ENCODE measurements around the gene ORMDL3.
A peak's percentile ranks its signal among the peaks of the same experiment; 100 is the strongest.
"Not testable (repeated sequence)": the region's sequence is repeated elsewhere in the genome, so short reads cannot be mapped to it uniquely, and the experiment has no call there.

Gene ORMDL3

GRCh38 chr17:39923836-39924690 lies 3.3 kb downstream of the ORMDL3 start:
- no peak for DNase-seq

DNA sequence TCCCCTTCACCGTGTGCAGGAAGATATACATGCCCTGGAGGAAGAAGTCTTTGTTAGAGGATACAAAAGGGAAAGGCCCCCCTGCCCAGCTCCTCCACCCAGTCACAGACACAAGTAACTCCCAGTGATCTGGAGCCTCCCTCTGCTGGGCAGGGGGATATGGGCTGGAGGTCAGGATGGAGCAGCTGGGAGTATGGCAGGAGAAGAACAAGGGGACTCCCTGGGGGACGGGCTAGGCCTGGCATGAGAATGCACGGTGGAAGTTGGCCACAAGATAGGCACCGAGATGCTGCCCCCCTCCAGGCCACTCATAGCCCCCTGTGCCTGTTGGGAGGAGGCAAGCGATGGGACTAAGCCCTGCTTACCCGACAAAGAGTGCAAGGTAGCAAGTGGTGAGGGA lies 4.2 kb downstream of the ORMDL3 start:
- DNase-seq, result no peak

DNA sequence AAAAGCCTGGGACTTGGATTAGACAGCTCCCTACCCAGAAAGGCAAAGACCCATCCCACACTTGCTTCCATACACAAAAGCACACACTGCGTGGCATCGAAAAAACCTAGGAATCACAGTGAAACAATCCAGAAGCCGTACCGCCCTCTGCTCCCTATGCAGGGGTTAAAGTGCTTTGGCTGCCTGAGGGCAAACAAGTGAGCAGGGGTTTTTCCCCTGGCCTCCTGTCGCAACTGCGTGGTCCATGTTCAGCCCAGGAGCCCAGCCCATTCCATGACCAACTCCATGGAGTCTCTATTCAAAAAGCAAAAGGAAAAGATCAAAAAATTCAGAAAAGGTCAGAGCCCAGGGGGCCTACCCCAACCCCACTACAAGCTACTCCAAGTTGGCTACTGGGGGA lies 5.4 kb downstream of the ORMDL3 start:
- DNase-seq, result no peak

- DNase-seq, result no peak
Measured at GRCh38 chr17:39921323-39921722, 6.1 kb downstream of the ORMDL3 start.

DNA sequence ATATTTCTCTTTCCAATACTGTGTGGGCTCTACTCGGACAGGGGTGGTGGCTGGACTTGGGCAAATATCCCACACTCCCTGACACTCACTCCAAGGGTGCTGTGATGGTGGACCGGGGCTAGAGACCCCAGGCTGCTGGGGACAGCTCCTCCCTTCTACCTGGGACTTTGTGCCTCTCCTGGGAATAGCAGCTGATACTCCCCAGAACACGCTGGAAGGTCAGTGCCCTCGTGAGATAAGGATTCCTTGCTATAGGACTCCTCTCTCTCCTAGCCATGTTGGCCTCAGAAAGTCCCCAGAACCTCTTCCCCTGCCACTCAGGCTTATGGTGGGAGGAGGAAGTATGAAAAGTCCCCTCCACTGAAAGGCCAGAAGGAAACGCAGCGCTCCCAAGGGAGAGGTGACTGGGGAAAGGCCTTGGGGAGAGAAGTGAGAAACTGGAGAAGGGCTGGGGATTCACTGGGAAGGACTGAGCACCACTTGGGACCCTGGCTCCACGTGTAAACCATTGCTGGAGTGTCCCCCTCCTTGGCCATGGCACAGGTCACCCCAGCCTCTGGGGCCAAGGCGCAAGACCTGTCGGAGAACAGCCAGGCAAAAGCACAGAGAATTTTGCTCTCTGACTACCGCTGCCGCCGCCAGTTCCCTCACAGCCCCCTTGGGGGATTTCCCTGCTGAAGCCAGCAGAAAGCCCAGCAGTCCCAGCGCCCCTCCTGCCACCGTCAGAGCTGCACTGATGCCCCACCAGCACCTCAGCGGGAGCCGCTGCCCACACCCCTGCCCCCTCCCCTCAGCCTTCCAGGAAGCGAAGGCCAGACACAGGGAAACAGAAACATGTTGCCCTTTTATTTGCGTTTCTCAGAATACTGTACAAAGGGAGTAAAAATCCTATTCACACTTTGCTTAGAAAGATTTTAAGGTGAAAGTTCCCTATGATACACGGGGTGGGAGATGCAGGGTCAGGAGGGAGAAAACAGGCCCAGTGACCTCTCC lies 6.9 kb downstream of the ORMDL3 start:
- DNase-seq, result peak; percentile 34

GRCh38 chr17:39919087-39919683 lies 8.2 kb downstream of the ORMDL3 start:
- DNase-seq, result no peak

- DNase-seq, result no peak
Measured at GRCh38 chr17:39916918-39917317, 10.5 kb downstream of the ORMDL3 start.

DNA sequence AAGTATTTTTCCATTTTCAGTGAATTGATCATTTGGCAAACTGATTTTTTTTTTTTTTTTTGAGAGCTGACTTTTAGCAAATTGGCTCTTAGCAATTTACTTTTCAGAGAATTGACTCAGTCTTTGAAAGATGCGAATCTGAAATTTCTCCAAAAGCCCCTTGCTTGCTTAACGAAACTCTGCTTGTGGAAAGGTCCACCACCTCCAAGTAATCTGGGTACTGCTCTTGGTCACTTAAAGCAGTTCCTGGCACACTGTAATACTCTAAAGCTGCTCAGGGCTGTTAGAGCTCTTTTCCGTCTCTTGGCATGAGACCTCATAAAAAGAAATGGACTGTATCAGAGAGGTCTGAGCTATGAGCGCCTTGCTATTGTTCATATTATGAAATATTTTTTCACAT lies 11.8 kb downstream of the ORMDL3 start:
- no peak for DNase-seq

GRCh38 chr17:39913989-39914388 lies 13.4 kb downstream of the ORMDL3 start:
- DNase-seq, result no peak

GRCh38 chr17:39908789-39909352 lies 18.5 kb downstream of the ORMDL3 start:
- no peak for DNase-seq

DNA sequence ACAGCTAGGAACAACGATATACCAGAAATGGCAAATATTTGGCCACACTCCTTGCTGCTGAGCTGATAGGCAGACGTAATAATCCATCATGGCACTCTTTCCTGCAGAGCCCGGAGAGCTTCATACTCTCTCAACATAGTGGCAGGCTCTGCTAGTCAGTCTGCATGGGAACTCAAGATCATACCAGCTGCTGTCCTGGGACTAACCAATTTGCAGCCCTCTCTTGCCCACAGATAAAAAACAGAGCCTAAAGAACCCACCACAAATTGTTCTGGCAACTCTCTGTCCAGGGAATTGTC lies 22.5 kb downstream of the ORMDL3 start:
- DNase-seq, result no peak

DNA sequence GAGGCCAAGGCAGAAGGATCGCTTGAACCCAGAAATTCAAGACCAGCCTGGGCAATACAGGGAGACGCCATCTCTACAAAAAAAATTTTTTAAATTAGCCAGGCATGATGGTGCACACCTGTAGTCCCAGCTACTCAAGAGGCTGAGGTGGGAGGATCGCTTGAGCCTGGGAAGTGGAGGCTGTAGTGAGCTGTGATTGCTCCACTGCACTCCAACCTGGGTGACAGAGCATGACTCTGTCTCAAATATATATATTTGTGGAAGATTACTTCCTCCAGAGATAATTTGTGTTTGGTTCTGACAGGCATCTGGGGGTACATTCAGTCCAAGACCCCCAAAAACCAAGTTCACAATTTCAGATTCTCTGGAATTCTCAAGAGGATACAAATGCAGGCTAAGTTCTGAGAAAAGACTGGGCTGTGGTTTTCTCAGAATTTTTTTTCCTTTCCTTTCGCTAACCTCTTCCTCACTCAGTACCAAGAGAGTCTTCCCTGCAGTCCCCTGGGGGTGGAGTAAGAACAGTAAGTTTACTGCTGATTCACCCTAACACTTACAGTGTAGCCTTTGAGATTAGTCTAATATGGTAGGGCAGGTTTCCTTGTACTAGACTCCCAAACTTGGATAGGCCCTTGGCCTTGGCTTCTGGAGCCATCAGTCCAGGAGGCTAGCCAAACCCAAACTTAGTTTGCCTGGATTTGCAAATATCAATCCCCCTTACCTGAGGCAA lies 24.1 kb downstream of the ORMDL3 start:
- DNase-seq, result no peak

GRCh38 chr17:39902027-39902426 lies 25.4 kb downstream of the ORMDL3 start:
- not testable (repeated sequence) for DNase-seq

GRCh38 chr17:39899215-39899614 lies 28.2 kb downstream of the ORMDL3 start:
- DNase-seq, result no peak

DNA sequence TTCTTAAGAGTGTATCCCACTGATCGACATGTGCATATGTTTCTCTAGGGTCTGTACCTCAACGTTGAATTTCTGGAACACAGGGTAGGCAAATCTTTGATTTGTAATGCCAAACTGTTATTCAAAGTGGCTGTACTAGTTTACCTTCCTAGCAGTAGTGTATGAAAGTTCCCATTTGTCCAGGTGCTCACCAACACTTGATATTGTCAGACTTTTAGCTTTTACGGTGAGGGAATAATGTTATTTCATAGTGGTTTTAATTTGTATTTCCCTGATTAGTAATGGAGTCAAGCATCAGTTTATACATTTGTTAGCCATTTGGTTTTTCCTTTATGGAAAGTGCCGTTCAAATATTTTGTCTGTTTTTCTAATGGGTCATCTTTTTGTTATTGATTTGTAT lies 29.3 kb downstream of the ORMDL3 start:
- no peak for DNase-seq

GRCh38 chr17:39894681-39895376 lies 32.6 kb downstream of the ORMDL3 start:
- no peak for DNase-seq

DNA sequence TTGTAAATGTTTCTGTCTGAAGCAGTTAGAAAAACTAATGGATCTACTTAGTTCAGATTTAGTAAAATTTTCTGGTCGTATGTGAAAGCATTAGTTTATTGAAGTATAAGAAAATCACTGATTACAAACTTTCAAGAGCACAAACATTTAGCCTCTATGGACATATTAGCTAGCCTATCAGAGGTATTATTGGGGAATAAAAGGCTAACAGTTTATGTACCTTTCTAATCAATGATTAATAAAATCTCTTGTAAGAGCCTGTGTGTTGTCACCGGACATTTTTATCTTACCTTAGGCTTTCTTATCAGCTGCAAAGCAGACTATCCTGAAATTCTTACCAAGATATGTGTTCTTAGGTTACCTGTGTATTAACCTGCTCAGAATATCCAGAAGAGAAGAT lies 38.2 kb downstream of the ORMDL3 start:
- no peak for DNase-seq

DNA sequence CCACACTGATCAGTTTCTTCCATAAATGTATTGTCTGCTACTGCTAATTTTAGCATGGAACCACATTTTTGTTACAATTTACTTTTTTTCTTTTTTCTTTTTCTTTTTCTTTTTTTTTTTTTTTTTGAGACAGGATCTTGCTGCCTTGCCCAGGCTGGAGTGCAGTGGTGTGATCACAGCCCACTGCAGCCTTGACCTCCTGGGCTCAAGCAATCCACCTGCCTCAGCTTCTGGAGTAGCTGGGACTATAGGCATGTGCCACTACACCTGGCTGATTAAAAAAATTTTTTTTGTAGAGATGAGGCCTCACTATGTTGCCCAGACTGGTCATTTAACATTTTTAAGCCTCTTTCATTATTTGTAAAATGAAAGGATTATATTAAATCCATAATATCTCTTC lies 40.3 kb downstream of the ORMDL3 start:
- no peak for DNase-seq

DNA sequence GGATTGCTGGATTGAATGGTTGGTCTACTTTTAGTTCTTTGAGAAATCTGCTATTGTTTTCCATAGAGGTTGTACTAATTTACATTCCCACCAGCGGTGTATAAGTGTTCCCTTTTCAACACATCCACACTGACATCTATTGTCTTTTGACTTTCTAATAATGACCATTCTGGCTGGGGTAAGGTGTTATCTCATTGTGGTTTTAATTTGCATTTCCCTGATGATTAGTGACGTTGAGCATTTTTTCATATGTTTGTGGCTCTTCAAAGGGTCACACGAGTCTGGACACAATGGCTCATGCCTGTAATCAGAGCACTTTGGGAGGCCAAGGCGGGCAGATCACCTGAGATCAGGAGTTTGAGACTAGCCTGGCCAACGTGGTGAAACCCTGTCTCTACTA lies 41.3 kb downstream of the ORMDL3 start:
- DNase-seq, result not testable (repeated sequence)

- no peak for DNase-seq
Measured at GRCh38 chr17:39872751-39873150, 54.6 kb downstream of the ORMDL3 start.

- DNase-seq, result no peak
Measured at GRCh38 chr17:39871801-39872200, 55.6 kb downstream of the ORMDL3 start.
